ENCODE measurements around the gene HYAL3.
A peak's percentile ranks its signal among the peaks of the same experiment; 100 is the strongest.
"Not testable (repeated sequence)": the region's sequence is repeated elsewhere in the genome, so short reads cannot be mapped to it uniquely, and the experiment has no call there.

HYAL3 gene

DNA sequence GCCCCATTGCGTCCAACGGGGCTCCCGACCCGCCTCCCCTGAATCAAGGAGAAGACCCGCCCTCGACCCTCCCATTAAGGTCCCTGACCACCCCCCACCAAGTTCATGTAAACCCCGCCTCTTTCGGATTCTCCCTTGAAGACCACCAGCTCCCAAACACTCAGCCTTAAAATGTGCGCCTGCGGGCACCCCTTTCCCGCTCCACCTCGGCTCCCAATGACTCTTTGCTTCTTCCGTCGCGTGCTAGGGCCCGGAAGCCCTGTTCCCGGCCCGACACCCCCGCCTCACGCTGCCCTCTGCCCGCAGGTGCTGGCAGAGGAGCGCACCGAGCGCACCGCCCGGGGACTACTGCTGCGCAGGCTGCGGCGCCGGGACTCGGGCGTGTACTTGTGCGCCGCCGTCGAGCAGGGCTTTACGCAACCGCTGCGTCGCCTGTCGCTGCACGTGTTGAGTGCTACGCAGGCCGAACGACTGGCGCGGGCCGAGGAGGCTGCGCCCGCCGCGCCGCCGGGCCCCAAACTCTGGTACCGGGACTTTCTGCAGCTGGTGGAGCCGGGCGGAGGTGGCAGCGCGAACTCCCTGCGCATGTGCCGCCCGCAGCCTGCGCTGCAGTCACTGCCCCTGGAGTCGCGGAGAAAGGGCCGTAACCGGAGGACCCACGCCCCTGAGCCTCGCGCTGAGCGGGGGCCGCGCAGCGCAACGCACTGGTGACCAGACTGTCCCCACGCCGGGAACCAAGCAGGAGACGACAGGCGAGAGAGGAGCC, 23.0 kb downstream of the HYAL3 start:
- TF ChIP-seq, protein P1, sequence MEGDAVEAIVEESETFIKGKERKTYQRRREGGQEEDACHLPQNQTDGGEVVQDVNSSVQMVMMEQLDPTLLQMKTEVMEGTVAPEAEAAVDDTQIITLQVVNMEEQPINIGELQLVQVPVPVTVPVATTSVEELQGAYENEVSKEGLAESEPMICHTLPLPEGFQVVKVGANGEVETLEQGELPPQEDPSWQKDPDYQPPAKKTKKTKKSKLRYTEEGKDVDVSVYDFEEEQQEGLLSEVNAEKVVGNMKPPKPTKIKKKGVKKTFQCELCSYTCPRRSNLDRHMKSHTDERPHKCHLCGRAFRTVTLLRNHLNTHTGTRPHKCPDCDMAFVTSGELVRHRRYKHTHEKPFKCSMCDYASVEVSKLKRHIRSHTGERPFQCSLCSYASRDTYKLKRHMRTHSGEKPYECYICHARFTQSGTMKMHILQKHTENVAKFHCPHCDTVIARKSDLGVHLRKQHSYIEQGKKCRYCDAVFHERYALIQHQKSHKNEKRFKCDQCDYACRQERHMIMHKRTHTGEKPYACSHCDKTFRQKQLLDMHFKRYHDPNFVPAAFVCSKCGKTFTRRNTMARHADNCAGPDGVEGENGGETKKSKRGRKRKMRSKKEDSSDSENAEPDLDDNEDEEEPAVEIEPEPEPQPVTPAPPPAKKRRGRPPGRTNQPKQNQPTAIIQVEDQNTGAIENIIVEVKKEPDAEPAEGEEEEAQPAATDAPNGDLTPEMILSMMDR (IDR thresholded peaks at IDR 0.05; ENCODE audit: low read depth, low read length), result no peak
- no peak overlapping the region for H3K4me3 ChIP-seq (ENCODE audit: low read depth, low read length)

DNA sequence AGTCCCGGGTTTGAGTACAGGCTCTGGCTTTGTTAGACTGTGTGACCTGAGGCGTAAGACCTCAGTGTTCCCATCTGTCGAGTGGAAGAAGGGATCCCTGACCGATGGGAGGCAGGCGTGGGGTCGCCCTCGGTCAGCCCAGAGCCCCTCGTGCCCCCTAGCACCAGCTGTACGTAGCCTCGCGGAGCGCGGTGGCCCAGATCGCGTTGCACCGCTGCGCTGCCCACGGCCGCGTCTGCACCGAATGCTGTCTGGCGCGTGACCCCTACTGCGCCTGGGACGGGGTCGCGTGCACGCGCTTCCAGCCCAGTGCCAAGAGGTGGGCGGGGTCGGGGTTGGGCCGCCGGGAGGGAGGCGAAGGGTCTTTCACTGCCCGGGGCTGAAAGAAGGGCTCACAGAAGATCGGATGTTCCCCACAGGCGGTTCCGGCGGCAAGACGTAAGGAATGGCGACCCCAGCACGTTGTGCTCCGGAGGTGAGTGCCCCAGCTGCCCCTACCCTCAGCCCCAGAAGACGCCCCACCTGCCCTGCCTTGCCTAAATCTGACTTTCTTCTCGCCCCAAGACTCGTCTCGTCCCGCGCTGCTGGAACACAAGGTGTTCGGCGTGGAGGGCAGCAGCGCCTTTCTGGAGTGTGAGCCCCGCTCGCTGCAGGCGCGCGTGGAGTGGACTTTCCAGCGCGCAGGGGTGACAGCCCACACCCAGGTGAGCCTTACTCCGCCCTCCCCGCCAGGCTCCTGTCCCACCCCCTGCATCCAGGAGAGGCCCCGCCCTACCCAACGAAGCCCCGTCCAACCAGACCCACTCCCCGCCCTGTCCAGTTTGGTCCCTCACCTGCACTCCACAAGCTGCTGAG, 23.8 kb downstream of the HYAL3 start:
- TF ChIP-seq, protein P1 (IDR thresholded peaks at IDR 0.05; ENCODE audit: low read depth, low read length), result no peak
- no peak overlapping the region for H3K4me3 ChIP-seq (ENCODE audit: low read depth, low read length)

DNA sequence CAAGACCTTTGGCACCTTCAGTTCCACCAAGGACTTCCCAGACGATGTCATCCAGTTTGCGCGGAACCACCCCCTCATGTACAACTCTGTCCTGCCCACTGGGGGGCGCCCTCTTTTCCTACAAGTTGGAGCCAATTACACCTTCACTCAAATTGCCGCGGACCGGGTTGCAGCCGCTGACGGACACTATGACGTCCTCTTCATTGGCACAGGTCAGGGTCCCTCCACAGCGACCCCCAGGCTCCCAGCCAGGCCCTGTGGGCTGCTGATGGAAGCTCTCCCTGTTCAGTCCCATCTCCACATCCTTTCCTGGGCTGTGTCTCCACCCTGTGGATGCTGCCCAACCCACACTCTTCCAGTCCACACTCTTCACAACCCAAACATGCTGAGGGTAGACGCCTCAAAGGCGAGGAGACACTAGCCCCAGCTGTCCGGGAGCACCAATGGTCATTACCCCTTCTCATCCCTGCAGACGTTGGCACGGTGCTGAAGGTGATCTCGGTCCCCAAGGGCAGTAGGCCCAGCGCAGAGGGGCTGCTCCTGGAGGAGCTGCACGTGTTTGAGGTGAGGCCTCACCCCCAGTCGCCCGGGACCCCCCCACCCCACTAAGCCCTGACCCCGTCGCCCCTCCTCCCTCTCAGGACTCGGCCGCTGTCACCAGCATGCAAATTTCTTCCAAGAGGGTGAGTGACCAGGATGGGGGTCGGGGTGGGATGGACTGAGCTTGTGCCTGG, 24.7 kb downstream of the HYAL3 start:
- TF ChIP-seq, protein P1 (IDR thresholded peaks at IDR 0.05; ENCODE audit: low read depth, low read length), result peak; percentile 69
- H3K4me3 ChIP-seq (ENCODE audit: low read depth, low read length), result no peak overlapping the region

DNA sequence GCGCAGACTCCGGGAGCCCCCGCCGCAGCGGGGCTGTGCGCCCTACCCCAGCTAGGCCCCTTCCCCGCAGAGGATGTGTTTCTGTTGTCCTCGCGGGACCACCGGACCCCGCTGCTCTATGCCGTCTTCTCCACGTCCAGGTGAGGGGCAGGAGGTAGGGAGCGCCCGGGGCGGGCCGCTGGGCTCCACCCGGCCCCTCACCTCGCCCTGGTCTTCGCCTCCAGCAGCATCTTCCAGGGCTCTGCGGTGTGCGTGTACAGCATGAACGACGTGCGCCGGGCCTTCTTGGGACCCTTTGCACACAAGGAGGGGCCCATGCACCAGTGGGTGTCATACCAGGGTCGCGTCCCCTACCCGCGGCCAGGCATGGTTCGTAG, 25.5 kb downstream of the HYAL3 start:
- TF ChIP-seq, protein P1 (IDR thresholded peaks at IDR 0.05; ENCODE audit: low read depth, low read length), result no peak
- no peak overlapping the region for H3K4me3 ChIP-seq (ENCODE audit: low read depth, low read length)

DNA sequence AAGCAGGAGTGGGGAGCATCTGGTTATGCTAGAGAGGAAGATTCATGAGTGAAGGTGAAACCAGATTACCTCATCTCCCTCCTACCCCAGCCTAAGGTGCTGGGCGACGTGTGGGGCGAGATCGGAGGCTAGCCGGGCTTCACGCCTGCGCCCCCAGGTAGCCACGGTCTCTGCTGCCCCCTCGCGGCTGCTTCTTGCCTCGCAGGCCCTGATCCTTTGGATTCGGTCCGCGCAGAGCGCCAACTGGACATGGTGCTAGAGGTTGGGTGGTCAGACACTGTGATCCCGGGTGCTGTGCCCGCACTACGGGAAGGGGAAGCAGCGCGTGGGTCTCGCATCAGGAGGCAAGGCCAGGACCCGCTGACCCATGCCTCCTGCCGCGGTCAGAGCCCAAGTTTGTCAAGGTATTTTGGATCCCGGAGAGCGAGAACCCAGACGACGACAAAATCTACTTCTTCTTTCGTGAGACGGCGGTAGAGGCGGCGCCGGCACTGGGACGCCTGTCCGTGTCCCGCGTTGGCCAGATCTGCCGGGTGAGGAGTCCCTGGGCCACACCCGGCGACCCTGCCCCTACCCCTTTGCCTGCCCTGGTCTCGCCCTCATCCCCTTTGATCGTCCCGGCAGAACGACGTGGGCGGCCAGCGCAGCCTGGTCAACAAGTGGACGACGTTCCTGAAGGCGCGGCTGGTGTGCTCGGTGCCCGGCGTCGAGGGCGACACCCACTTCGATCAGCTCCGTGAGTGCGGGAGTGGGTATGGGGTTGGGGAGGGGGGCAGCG, 26.1 kb downstream of the HYAL3 start:
- TF ChIP-seq, protein P1 (IDR thresholded peaks at IDR 0.05; ENCODE audit: low read depth, low read length), result peak; percentile 84
- H3K4me3 ChIP-seq (ENCODE audit: low read depth, low read length), result peak overlapping the region; percentile 11

DNA sequence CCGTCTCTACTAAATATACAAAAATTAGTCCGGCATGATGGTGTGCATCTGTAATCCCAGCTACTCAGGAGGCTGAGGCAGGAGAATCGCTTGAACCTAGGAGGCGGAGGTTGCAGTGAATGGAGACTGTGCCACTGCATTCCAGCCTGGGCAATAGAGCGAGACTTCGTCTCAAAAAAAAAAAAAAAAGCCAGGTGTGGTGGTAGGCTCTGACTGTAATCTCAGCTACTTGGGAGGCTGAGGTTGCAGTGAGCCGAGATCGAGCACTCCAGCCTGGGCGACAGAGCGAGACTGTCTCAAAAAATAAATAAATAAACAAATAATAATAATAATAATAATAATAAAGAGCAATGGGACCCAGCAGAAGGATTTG, 26.7 kb downstream of the HYAL3 start:
- H3K4me3 ChIP-seq (ENCODE audit: low read depth, low read length), result not testable (repeated sequence)

DNA sequence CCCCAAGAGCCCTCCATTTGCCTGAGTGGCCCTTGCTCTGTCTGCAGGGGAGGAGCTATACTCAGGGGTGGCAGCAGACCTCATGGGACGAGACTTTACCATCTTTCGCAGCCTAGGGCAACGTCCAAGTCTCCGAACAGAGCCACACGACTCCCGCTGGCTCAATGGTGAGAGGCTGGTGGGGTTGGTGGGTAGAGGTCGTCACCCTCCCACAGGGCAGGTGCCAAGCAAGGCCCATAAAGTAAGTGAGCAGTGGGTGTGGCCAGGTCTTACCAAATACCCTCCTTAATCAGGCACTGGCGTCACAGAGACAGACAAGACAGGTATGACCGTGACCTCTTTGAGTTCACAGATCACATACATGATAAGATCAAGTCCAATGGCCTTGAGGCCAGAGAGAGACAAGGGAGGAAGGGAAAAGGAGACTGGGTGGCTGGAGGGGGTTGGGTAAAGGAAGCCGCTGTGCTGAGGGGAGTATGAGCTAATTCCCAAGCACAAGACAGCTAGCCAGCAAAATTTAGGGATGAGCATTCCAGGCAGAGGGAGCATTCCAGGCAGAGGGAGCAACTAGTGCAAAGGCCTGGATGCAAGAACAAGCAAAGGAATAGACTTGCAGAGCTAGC, 27.8 kb downstream of the HYAL3 start:
- TF ChIP-seq, protein P1 (IDR thresholded peaks at IDR 0.05; ENCODE audit: low read depth, low read length), result no peak
- no peak overlapping the region for H3K4me3 ChIP-seq (ENCODE audit: low read depth, low read length)
